HepG2 (cell line): Measurements from ENCODE around the gene NOTO. TPM values are rescaled to one million over a fixed set of nuclear protein-coding genes. Genes with fewer than 3 reads are reported as not detected.

Experiments
- DNMT3B ChIP-seq: conservative IDR thresholded peaks from 2 replicates; pipeline ENCODE4 v1.6.1; 2016; ENCODE audit warnings: missing biosample characterization, control low read depth
- ERF ChIP-seq: IDR thresholded peaks from 2 replicates; pipeline ENCODE4 v1.6.1; 2018; ENCODE audit warnings: missing biosample characterization, missing genetic modification reagents
- HDAC1 ChIP-seq: sonication (generic); formaldehyde crosslinking; IDR thresholded peaks from 2 replicates; pipeline ENCODE4 v1.5.1; 2020; ENCODE audit warnings: mild to moderate bottlenecking, missing genetic modification reagents
- HHEX ChIP-seq: IDR thresholded peaks from 2 replicates; pipeline ENCODE4 v1.6.1; 2016; ENCODE audit warnings: control low read depth
- NCOA2 ChIP-seq: sonication (generic); formaldehyde crosslinking; IDR thresholded peaks from 2 replicates; pipeline ENCODE4 v1.8.0; 2022; ENCODE audit warnings: inconsistent platforms
- NR2C2 ChIP-seq: sonication (generic); formaldehyde crosslinking; IDR thresholded peaks from 2 replicates; pipeline ENCODE4 v1.4.0; 2020; ENCODE audit warnings: missing genetic modification reagents, mild to moderate bottlenecking, moderate library complexity, borderline replicate concordance
- NRL ChIP-seq: sonication (generic); formaldehyde crosslinking; IDR thresholded peaks from 2 replicates; pipeline ENCODE4 v1.5.0; 2020; ENCODE audit warnings: missing genetic modification reagents, mild to moderate bottlenecking, moderate library complexity, borderline replicate concordance
- REPIN1 ChIP-seq: sonication (generic); formaldehyde crosslinking; IDR thresholded peaks from 2 replicates; pipeline ENCODE4 v1.8.0; 2022; ENCODE audit warnings: missing genetic modification reagents, low read depth, mild to moderate bottlenecking, borderline replicate concordance
- SALL1 ChIP-seq: sonication (generic); formaldehyde crosslinking; IDR thresholded peaks from 2 replicates; pipeline ENCODE4 v1.8.0; 2022; ENCODE audit warnings: mild to moderate bottlenecking, missing genetic modification reagents
- SMARCE1 ChIP-seq: fragments of 450-650 bp; IDR thresholded peaks from 2 replicates; pipeline ENCODE4 v1.6.1; 2017; ENCODE audit warnings: borderline replicate concordance
- SP1 ChIP-seq, 2 experiments: fragments of 450-650 bp in 1 of 2; sonication (generic) in 1 of 2; formaldehyde crosslinking in 1 of 2; IDR thresholded peaks; 2 replicates each; pipeline versions ENCODE4 v1.4.0 to v1.6.1; 2016 to 2020; ENCODE audit warnings: missing genetic modification reagents in 1 of 2
- ZBTB38 ChIP-seq: sonication (generic); formaldehyde crosslinking; IDR thresholded peaks from 2 replicates; pipeline ENCODE4 v1.5.1; 2020; ENCODE audit warnings: mild to moderate bottlenecking, missing genetic modification reagents
- ZFX ChIP-seq: sonication (generic); formaldehyde crosslinking; IDR thresholded peaks from 2 replicates; pipeline ENCODE4 v1.4.0; 2020; ENCODE audit warnings: mild to moderate bottlenecking, low read depth, missing genetic modification reagents, moderate library complexity
- ZMYM4 ChIP-seq: sonication (generic); formaldehyde crosslinking; IDR thresholded peaks from 2 replicates; pipeline ENCODE4 v1.8.1; 2023; ENCODE audit warnings: mild to moderate bottlenecking, missing genetic modification reagents
- ZNF225 ChIP-seq: sonication (generic); formaldehyde crosslinking; IDR thresholded peaks from 2 replicates; pipeline ENCODE4 v1.4.0; 2020; ENCODE audit warnings: mild to moderate bottlenecking, missing genetic modification reagents
- ZNF570 ChIP-seq: sonication (generic); formaldehyde crosslinking; IDR thresholded peaks from 2 replicates; pipeline ENCODE4 v1.4.0; 2020; ENCODE audit warnings: mild to moderate bottlenecking, missing genetic modification reagents, borderline replicate concordance
- ZNF710 ChIP-seq: sonication (generic); formaldehyde crosslinking; IDR thresholded peaks from 2 replicates; pipeline ENCODE4 v1.5.0; 2020; ENCODE audit warnings: mild to moderate bottlenecking, missing genetic modification reagents, borderline replicate concordance
- polyA plus RNA-seq, 8 experiments: library from polyadenylated mRNA; depleted of rRNA in 3 of 8; stranded (reverse) in 7 of 8; unstranded in 1 of 8; fragments of >200 nt; fragmentation: Illumina TruSeq in 4 of 8; extraction: Trizol in 4 of 8; gene quantifications; 2 replicates each; pipeline versions ENCODE4 v1.2.1 to v1.2.3, GENCODE V29; 2011 to 2016; ENCODE audit warnings: low read depth in 4 of 8, missing spikeins in 1 of 8, mixed read lengths in 1 of 8; ENCODE audit not compliant: insufficient read depth in 1 of 8
- total RNA-seq, 5 experiments: library from RNA; depleted of rRNA; stranded (reverse); fragments of >200 nt; fragmentation: Illumina TruSeq; extraction: Trizol; gene quantifications; 2 replicates each; pipeline ENCODE4 v1.2.3, GENCODE V29; 2016; ENCODE audit warnings: low read depth in 1 of 5
- TF ChIP-seq, protein P1 (sequence below): sonication (generic); formaldehyde crosslinking; IDR thresholded peaks from 2 replicates; pipeline ENCODE4 v1.5.1; 2020; ENCODE audit warnings: missing genetic modification reagents, mild to moderate bottlenecking, borderline replicate concordance
- TF ChIP-seq, protein P2 (sequence below): sonication (generic); formaldehyde crosslinking; IDR thresholded peaks from 2 replicates; pipeline ENCODE4 v1.5.0; 2020; ENCODE audit warnings: missing genetic modification reagents, mild to moderate bottlenecking, borderline replicate concordance
- TF ChIP-seq, protein P3 (sequence below): sonication (generic); formaldehyde crosslinking; IDR thresholded peaks from 2 replicates; pipeline ENCODE4 v1.4.0; 2020; ENCODE audit warnings: low read depth, mild to moderate bottlenecking, missing genetic modification reagents
- TF ChIP-seq, protein P4 (sequence below): sonication (generic); formaldehyde crosslinking; IDR thresholded peaks from 2 replicates; pipeline ENCODE4 v1.4.0; 2020; ENCODE audit warnings: missing genetic modification reagents, borderline replicate concordance

The NOTO gene
- total and polyA plus RNA-seq, 2 of the 13 experiments (the other 11 are each of a cell fraction or from before 2014, with no cell fraction given), result not detected

DNA sequence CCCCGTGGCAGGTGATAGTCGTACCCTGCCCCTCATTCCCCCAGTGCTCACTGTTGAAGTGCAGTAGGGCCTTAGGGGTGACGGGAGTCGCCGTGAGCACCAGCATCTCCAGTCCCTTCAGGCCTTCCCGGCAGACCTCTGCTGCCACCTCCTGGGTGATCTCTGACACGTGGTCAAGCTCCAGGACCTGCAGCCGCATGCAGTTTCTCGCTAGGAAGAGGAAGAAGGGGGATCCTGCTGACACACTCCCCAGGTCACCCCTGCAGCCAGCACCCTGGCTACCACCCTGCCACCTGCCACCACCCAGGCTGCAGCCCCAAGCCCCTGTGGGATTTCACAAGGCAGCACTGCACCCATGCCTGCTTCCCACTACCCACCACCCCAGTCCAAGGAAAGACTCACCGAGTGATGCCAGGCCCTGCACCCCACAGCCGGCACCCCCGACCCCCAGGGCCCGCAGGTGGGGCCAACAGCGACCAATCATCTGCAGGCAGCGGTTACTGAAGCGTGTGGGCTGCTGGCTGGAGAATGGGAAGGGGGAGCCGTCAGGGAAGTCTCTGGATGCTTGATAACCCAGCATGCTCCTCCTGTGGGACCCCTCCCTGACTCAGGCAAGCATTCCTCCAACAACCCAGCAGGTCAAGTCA, 58.1 kb downstream of the NOTO start (continued):
- TF ChIP-seq ZFX (CRISPR knock-in tag) (peak; percentile 55; the same call in 1 of the 2 replicates), HHEX (no peak), ZNF570 (CRISPR knock-in tag) (no peak), ZMYM4 (CRISPR knock-in tag) (peak; percentile 57; the same call in 1 of the 2 replicates), HDAC1 (no peak), NRL (no peak), SP1 (IDR thresholded peaks at IDR 0.05) (no peak), SP1 (CRISPR knock-in tag; IDR thresholded peaks at IDR 0.05) (0 out of 2 replicates have a peak, but pooled peaks have one; percentile 28), ZBTB38 (CRISPR knock-in tag) (peak; percentile 92), SMARCE1 (no peak), REPIN1 (peak; percentile 49; the same call in 1 of the 2 replicates), NR2C2 (CRISPR knock-in tag) (no peak), ZNF710 (CRISPR knock-in tag) (no peak), SALL1 (peak; percentile 65; the same call in 1 of the 2 replicates), ZNF225 (CRISPR knock-in tag) (0 out of 2 replicates have a peak, but pooled peaks have one; percentile 32), NCOA2 (CRISPR knock-in tag) (peak; percentile 22; the same call in 1 of the 2 replicates), ERF (CRISPR knock-in tag) (peak; percentile 55; the same call in 1 of the 2 replicates), DNMT3B (no peak)
- TF ChIP-seq, protein P1, sequence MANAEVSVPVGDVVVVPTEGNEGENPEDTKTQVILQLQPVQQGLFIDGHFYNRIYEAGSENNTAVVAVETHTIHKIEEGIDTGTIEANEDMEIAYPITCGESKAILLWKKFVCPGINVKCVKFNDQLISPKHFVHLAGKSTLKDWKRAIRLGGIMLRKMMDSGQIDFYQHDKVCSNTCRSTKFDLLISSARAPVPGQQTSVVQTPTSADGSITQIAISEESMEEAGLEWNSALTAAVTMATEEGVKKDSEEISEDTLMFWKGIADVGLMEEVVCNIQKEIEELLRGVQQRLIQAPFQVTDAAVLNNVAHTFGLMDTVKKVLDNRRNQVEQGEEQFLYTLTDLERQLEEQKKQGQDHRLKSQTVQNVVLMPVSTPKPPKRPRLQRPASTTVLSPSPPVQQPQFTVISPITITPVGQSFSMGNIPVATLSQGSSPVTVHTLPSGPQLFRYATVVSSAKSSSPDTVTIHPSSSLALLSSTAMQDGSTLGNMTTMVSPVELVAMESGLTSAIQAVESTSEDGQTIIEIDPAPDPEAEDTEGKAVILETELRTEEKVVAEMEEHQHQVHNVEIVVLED (CRISPR knock-in tag), result 0 out of 2 replicates have a peak, but pooled peaks have one; percentile 31
- TF ChIP-seq, protein P2, sequence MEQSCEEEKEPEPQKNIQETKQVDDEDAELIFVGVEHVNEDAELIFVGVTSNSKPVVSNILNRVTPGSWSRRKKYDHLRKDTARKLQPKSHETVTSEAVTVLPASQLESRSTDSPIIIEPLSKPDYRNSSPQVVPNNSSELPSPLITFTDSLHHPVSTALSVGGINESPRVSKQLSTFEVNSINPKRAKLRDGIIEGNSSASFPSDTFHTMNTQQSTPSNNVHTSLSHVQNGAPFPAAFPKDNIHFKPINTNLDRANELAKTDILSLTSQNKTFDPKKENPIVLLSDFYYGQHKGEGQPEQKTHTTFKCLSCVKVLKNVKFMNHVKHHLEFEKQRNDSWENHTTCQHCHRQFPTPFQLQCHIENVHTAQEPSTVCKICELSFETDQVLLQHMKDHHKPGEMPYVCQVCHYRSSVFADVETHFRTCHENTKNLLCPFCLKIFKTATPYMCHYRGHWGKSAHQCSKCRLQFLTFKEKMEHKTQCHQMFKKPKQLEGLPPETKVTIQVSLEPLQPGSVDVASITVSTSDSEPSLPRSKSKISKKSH (CRISPR knock-in tag), result peak; percentile 76; the same call in 1 of the 2 replicates
- TF ChIP-seq, protein P3, sequence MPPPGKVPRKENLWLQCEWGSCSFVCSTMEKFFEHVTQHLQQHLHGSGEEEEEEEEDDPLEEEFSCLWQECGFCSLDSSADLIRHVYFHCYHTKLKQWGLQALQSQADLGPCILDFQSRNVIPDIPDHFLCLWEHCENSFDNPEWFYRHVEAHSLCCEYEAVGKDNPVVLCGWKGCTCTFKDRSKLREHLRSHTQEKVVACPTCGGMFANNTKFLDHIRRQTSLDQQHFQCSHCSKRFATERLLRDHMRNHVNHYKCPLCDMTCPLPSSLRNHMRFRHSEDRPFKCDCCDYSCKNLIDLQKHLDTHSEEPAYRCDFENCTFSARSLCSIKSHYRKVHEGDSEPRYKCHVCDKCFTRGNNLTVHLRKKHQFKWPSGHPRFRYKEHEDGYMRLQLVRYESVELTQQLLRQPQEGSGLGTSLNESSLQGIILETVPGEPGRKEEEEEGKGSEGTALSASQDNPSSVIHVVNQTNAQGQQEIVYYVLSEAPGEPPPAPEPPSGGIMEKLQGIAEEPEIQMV (CRISPR knock-in tag), result no peak
- TF ChIP-seq, protein P4, sequence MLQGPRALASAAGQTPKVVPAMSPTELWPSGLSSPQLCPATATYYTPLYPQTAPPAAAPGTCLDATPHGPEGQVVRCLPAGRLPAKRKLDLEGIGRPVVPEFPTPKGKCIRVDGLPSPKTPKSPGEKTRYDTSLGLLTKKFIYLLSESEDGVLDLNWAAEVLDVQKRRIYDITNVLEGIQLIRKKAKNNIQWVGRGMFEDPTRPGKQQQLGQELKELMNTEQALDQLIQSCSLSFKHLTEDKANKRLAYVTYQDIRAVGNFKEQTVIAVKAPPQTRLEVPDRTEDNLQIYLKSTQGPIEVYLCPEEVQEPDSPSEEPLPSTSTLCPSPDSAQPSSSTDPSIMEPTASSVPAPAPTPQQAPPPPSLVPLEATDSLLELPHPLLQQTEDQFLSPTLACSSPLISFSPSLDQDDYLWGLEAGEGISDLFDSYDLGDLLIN (CRISPR knock-in tag), result no peak
